Measurements from ENCODE around the gene TMEM11. TPM values are rescaled to one million over a fixed set of nuclear protein-coding genes. Genes with fewer than 3 reads are reported as not detected.

Gene TMEM11
- total RNA-seq, 3 donors from 2014 or later, result 28.1 to 34.1 (median 33.1) TPM

DNA sequence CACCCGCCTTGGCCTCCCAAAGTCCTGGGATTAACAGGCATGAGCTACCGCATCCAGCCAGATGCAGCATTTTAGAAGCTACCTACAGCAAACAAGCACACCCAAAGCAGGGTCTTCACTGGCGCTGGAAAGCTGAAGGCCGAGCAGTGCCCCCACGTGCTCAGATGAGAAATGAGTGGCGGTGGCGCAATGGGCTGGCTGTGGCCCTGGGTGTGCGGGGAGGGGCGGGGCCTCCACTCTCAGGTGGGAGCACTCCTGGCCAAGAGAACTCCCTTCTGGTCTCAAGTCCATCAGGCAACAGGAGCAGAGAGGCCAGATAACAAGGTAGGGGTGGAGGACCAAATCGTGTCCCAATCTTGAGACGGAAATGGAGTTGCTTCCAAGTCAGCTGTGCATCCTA is 12.1 kb downstream of the TMEM11 start:
- no peaks in the 10 kb centered on the region for H3K9me3 ChIP-seq
- H3K27ac ChIP-seq, result peak overlapping the region; percentile 41 to 72
- H3K4me1 ChIP-seq, result peaks cover 0 to 4% of the 10 kb centered on the region in 2 donors
- intact Hi-C loops (cut with DNase I; ENCODE audit: low total_unique reads), result no loop called here
- no peak for DNase-seq (ENCODE audit: low spot score in 2 of 2)
- TF ChIP-seq, protein P1, sequence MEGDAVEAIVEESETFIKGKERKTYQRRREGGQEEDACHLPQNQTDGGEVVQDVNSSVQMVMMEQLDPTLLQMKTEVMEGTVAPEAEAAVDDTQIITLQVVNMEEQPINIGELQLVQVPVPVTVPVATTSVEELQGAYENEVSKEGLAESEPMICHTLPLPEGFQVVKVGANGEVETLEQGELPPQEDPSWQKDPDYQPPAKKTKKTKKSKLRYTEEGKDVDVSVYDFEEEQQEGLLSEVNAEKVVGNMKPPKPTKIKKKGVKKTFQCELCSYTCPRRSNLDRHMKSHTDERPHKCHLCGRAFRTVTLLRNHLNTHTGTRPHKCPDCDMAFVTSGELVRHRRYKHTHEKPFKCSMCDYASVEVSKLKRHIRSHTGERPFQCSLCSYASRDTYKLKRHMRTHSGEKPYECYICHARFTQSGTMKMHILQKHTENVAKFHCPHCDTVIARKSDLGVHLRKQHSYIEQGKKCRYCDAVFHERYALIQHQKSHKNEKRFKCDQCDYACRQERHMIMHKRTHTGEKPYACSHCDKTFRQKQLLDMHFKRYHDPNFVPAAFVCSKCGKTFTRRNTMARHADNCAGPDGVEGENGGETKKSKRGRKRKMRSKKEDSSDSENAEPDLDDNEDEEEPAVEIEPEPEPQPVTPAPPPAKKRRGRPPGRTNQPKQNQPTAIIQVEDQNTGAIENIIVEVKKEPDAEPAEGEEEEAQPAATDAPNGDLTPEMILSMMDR (IDR thresholded peaks at IDR 0.05), result no peak
- TF ChIP-seq POLR2AphosphoS5 (IDR thresholded peaks at IDR 0.05) (no peak), POLR2A (IDR thresholded peaks at IDR 0.05) (no peak)
- no peaks in the 10 kb centered on the region for H3K36me3 ChIP-seq
- no peak overlapping the region for H3K4me3 ChIP-seq
- H3K27me3 ChIP-seq, result no peaks in the 10 kb centered on the region

DNA sequence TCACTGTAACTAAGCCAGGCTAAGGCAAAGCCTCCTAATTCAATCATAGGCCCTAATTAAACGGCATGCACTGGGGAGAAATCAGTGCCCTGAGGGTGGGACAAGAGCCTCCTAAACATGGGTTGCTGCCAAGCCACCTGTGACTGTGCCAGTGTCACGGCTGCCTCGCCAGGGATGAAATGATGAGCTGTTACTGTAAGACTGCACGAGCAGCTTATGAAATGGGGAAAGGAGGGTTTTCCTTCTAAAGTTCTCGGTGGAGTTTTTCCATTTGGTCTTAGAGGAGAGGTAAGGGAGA is 12.7 kb downstream of the TMEM11 start:
- H3K27ac ChIP-seq, result peak overlapping the region; percentile 41 to 72
- no peaks in the 10 kb centered on the region for H3K9me3 ChIP-seq
- intact Hi-C loops (cut with DNase I; ENCODE audit: low total_unique reads), result no loop called here
- H3K27me3 ChIP-seq, result no peaks in the 10 kb centered on the region
- no peak for TF ChIP-seq POLR2AphosphoS5 (IDR thresholded peaks at IDR 0.05)
- TF ChIP-seq POLR2A (IDR thresholded peaks at IDR 0.05), result no peak
- TF ChIP-seq, protein P1 (IDR thresholded peaks at IDR 0.05), result no peak
- H3K36me3 ChIP-seq, result no peaks in the 10 kb centered on the region
- H3K4me1 ChIP-seq, result peaks cover 0 to 4% of the 10 kb centered on the region in 2 donors
- peak in 1 of 2 donors; percentile 49 for DNase-seq (ENCODE audit: low spot score in 2 of 2)
- peak overlapping the region in 1 of 3 donors; percentile 23 for H3K4me3 ChIP-seq

DNA sequence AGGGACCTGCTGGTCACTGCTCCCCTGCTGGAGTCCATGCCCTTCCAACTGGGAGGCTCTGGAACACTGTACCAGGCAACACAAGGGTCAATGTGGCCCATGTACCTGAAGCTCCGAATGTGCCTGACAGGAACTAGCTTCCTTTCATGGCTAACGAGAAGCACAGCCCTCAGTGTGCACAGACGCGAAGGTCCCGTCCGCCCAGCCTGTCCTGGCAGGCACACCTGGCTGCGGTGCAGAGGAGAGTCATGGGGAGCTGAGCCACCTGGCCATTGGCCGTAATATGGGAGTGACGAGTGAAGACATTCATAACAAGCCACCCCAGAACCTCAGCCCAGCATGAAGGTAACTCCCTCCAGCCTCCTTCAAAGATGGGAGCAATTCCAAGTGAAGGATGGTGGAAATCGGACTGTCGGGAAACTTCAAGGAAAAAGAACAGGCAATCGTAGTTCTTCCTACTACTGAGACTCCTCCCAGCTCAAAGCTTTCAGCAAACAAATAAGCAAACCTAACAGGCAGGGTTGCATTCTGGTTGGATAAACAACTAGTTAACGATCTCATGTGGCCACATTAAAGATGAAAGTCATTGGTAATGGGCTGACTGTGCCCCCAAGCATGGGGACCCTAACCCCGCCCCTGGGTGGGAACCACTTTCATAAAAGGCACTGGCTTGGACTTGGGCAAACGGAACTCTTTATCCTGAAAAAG is 13.2 kb downstream of the TMEM11 start:
- peak in 1 of 2 donors; percentile 75 for DNase-seq (ENCODE audit: low spot score in 2 of 2)
- Histone ChIP-seq H3K4me1 (peaks cover 0 to 4% of the 10 kb centered on the region in 2 donors), H3K4me3 (peak overlapping the region in 1 of 3 donors; percentile 23), H3K27ac (peak overlapping the region; percentile 41 to 72), H3K9me3 (no peaks in the 10 kb centered on the region), H3K27me3 (no peaks in the 10 kb centered on the region), H3K36me3 (no peaks in the 10 kb centered on the region)
- intact Hi-C loops (cut with DNase I; ENCODE audit: low total_unique reads), result no loop called here
- TF ChIP-seq POLR2A (IDR thresholded peaks at IDR 0.05) (no peak), POLR2AphosphoS5 (IDR thresholded peaks at IDR 0.05) (no peak)

DNA sequence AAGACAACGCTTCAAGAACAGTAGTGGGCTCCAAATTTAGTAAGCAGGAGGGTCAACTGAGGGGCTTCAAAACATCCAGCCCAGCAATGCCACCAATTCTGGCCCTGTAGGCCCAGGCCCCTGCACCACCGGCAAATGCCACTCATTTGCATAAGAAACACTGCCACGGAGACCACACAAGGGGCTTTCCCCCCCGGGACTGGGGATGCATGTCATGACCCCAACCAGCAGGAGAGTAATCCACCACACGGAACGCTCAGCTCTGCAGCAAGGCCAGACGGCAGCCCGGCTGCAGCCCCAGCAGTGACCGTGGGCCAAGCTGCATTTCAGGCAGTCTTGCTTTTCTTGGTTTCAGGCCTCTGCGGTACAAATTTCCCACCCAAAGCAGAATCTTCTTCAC is 14.1 kb downstream of the TMEM11 start:
- intact Hi-C loops (cut with DNase I; ENCODE audit: low total_unique reads), result no loop called here

DNA sequence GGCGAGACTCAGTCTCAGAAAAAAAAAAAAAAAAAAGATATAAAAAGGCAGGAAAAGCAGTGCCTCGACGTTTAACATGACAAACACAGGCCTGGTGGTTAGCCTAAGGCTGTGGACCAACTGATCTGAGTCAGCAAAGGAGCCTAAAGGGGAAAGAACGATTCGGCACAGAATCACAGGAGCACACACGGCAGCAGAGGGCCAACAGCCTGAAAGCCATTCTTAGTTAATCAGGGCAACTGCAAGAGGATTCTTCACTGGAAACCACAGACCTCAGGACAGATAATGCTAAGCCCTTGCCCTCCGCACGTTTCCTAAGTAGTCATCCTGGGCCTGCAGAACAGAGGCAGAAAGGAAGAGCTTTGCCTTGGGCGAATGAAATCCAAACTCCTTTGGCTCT is 14.7 kb downstream of the TMEM11 start:
- TF ChIP-seq, protein P1 (IDR thresholded peaks at IDR 0.05), result no peak
- no peak for TF ChIP-seq POLR2AphosphoS5 (IDR thresholded peaks at IDR 0.05)
- TF ChIP-seq POLR2A (IDR thresholded peaks at IDR 0.05), result no peak
- H3K9me3 ChIP-seq, result no peaks in the 10 kb centered on the region
- DNase-seq (ENCODE audit: low spot score in 2 of 2), result no peak
- peaks cover 0 to 4% of the 10 kb centered on the region in 2 donors for H3K4me1 ChIP-seq
- no peaks in the 10 kb centered on the region for H3K27me3 ChIP-seq
- no peak overlapping the region for H3K4me3 ChIP-seq
- no peaks in the 10 kb centered on the region for H3K36me3 ChIP-seq
- intact Hi-C loops (cut with DNase I; ENCODE audit: low total_unique reads), result no loop called here
- H3K27ac ChIP-seq, result peak overlapping the region in 1 of 2 donors; percentile 0

More for the DNA sequence above, 14.1 kb downstream of the TMEM11 start:
- peak overlapping the region in 1 of 2 donors; percentile 41 for H3K27ac ChIP-seq
- peaks cover 0 to 4% of the 10 kb centered on the region in 2 donors for H3K4me1 ChIP-seq
- no peak for DNase-seq (ENCODE audit: low spot score in 2 of 2)
- H3K9me3 ChIP-seq, result no peaks in the 10 kb centered on the region
- H3K4me3 ChIP-seq, result no peak overlapping the region
- TF ChIP-seq POLR2AphosphoS5 (IDR thresholded peaks at IDR 0.05) (no peak), POLR2A (IDR thresholded peaks at IDR 0.05) (no peak)
- TF ChIP-seq, protein P1 (IDR thresholded peaks at IDR 0.05), result no peak
- H3K27me3 ChIP-seq, result no peaks in the 10 kb centered on the region
- no peaks in the 10 kb centered on the region for H3K36me3 ChIP-seq
